ENCODE measurements around the gene TYW1B.
"Not testable (repeated sequence)": the region's sequence is repeated elsewhere in the genome, so short reads cannot be mapped to it uniquely, and the experiment has no call there.

Gene TYW1B, protein sequence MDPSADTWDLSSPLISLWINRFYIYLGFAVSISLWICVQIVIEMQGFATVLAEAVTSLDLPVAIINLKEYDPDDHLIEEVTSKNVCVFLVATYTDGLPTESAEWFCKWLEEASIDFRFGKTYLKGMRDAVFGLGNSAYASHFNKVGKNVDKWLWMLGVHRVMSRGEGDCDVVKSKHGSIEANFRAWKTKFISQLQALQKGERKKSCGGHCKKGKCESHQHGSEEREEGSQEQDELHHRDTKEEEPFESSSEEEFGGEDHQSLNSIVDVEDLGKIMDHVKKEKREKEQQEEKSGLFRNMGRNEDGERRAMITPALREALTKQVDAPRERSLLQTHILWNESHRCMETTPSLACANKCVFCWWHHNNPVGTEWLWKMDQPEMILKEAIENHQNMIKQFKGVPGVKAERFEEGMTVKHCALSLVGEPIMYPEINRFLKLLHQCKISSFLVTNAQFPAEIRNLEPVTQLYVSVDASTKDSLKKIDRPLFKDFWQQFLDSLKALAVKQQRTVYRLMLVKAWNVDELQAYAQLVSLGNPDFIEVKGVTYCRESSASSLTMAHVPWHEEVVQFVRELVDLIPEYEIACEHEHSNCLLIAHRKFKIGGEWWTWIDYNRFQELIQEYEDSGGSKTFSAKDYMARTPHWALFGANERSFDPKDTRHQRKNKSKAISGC

DNA sequence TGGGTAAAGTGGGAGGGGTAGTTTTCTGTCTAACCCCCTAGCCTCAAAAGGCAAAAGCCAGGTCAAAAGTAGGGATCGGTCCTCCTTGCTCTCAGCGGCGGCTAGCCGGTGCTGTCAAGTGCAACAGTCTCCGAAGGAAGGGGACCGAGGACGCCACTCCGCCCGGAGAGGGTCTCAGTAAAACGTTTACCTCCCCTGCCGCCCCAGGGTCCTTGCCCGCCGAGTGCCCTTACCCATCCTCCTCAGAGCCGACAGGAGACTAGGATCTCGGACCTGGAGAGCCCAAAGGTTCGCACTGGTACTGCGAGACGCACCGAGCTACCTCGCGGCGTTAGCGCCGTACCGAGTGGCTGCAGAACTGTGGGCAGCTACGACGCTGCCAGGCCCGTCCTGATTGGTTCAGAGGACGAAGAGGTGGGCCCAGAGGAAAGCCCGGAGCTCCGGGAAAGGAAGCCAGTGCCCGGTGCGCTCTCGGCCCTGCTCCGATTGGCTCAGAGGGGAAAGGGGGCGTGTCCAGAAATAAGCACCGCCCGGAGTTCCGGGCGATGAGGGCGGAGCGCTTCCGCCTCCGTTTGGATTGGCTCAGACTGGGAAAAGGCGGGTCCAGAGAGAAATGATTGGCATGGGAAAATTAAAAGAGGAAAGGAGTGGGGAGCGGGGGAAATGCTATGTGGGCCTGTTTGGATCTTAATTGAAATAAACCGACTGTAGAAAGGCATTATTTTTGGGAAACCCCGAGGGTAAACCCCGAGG, at the start of gene TYW1B:
Gene TYW1B, minus strand, starts transcription at position 362 of the 753 bp plus-strand sequence. Its CDS starts 125 bp downstream, at position 237.
- H3K9me3 ChIP-seq; intact Hi-C loops (cut with DNase I; ENCODE audit: low total_unique reads); H3K27me3 ChIP-seq: not testable (repeated sequence)
- TF ChIP-seq, protein P1, sequence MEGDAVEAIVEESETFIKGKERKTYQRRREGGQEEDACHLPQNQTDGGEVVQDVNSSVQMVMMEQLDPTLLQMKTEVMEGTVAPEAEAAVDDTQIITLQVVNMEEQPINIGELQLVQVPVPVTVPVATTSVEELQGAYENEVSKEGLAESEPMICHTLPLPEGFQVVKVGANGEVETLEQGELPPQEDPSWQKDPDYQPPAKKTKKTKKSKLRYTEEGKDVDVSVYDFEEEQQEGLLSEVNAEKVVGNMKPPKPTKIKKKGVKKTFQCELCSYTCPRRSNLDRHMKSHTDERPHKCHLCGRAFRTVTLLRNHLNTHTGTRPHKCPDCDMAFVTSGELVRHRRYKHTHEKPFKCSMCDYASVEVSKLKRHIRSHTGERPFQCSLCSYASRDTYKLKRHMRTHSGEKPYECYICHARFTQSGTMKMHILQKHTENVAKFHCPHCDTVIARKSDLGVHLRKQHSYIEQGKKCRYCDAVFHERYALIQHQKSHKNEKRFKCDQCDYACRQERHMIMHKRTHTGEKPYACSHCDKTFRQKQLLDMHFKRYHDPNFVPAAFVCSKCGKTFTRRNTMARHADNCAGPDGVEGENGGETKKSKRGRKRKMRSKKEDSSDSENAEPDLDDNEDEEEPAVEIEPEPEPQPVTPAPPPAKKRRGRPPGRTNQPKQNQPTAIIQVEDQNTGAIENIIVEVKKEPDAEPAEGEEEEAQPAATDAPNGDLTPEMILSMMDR (IDR thresholded peaks at IDR 0.05): peak; percentile 7 to 35
- Histone ChIP-seq H3K4me1 (peaks cover 0 to 43% (median 23%) of the 10 kb centered on the region in 4 donors), H3K36me3 (peaks cover 21% of the 10 kb centered on the region in 3 donors), H3K4me3 (peak within 1 kb of the TSS; percentile 69 to 79), H3K27ac (peak within 1 kb of the TSS; percentile 94 to 95)
- DNase-seq: peak; percentile 97 to 99

DNA sequence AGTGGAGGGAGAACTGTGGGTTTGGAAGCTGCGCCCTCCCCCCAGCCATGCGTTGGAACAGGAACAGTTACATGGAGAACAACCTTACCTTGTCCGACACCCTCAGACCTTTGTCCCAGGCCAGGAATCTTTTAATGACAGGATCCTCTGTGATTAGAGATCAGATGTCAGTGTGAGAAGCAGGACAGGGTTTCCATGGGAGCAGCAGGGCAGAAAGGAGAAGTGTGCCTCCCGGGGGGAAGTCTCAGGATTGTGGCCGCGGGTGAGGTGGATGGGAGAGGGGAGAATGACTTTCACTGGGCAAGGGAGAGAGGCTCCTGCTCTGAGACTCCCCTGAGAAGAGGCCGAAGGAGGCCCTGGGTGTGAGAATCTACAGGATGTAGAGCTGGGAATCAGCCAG, 39.6 kb upstream of the TYW1B start:
- H3K27ac ChIP-seq; intact Hi-C loops (cut with DNase I; ENCODE audit: low total_unique reads); H3K9me3 ChIP-seq; H3K4me3 ChIP-seq; H3K4me1 ChIP-seq; DNase-seq; H3K27me3 ChIP-seq; H3K36me3 ChIP-seq: not testable (repeated sequence)

DNA sequence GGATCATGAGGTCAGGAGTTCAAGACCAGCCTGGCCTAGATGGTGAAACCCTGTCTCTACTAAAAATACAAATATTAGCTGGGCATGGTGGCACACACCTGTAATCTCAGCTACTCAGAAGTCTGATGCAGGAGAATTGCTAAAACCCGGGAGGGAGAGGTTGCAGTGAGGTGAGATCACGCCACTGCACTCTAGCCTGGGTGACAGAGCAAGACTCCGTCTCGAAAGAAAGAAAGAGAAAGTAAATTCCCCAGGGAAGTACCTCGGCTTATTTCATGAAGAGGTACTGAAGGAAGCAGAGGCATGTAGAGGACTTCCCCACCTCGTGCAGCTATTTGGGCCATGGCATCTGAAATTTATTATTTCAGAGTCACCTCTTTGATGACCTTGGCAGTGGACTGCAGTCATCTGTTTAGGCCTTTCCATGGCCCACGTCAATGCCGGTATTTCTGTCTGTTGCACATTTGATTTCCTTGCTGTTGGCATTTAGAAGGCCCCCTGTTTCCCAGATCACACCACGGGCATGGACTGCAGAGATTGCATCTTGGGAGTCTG, 30.9 kb upstream of the TYW1B start:
- H3K27me3 ChIP-seq; H3K4me3 ChIP-seq; H3K4me1 ChIP-seq; H3K36me3 ChIP-seq; H3K27ac ChIP-seq; DNase-seq; H3K9me3 ChIP-seq; intact Hi-C loops (cut with DNase I; ENCODE audit: low total_unique reads): not testable (repeated sequence)

DNA sequence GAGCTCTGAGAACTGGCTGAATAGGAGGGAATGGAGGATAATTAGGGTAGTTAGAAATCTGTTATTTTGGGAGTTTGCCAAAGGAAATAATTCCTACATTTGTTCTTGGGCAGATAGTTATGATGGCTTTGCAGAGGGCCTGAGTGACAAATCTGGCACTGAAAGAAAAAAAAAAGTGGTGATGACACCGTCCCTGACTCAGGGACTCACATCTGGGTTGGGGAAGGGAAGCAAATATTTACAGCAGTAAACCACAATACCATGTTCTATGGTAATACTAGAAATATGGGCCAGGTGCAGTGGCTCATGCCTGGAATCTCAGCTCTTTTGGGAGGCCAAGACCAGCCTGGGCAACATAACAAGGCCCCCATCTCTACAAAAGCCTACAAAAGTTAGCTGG, 29.9 kb upstream of the TYW1B start:
- H3K27ac ChIP-seq; H3K36me3 ChIP-seq; DNase-seq; H3K9me3 ChIP-seq; H3K4me1 ChIP-seq; intact Hi-C loops (cut with DNase I; ENCODE audit: low total_unique reads); H3K4me3 ChIP-seq; H3K27me3 ChIP-seq: not testable (repeated sequence)

DNA sequence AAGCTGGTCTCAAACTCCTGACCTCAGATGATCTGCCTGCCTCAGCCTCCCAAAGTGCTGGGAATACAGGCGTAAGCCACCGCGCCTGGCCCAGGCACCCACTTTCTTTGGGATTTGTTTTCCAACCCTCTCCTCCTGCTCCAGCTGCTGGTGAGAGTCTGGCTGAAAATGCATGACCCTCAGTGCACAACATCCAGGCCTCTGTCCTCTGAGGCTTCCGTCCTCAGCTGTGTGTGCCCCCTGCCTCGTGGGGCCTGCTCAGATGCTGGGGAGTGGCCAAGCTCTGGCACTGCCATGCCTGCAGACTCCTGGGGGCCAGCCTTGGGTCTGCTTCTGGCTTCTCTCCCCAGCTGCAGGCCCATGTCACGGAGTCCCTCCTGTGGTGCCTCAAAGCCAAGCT, 27.3 kb upstream of the TYW1B start:
- H3K36me3 ChIP-seq; H3K27ac ChIP-seq; H3K9me3 ChIP-seq; H3K4me3 ChIP-seq; intact Hi-C loops (cut with DNase I; ENCODE audit: low total_unique reads); H3K4me1 ChIP-seq; H3K27me3 ChIP-seq: not testable (repeated sequence)
- peak in 1 of 2 donors; percentile 16 for DNase-seq

DNA sequence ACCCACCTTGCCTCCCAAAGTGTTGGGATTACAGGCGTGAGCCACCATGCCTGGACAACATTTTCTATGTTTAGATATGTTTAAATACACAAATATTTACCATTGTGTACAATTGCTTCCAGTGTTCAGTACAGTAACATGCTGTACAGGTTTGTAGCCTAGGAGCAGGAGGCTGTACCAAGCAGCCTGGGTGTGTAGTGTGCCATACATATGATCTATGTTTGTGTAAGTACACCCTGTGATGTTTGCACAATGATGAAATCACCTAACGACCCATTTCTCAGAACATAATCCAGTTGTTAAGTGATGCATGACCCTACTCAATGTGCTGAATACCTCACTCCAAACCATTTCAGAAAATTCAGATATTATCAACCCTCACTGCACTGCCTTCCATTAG, 24.9 kb upstream of the TYW1B start:
- H3K9me3 ChIP-seq; DNase-seq; H3K4me3 ChIP-seq; H3K36me3 ChIP-seq; H3K27ac ChIP-seq; intact Hi-C loops (cut with DNase I; ENCODE audit: low total_unique reads); H3K4me1 ChIP-seq; H3K27me3 ChIP-seq: not testable (repeated sequence)

DNA sequence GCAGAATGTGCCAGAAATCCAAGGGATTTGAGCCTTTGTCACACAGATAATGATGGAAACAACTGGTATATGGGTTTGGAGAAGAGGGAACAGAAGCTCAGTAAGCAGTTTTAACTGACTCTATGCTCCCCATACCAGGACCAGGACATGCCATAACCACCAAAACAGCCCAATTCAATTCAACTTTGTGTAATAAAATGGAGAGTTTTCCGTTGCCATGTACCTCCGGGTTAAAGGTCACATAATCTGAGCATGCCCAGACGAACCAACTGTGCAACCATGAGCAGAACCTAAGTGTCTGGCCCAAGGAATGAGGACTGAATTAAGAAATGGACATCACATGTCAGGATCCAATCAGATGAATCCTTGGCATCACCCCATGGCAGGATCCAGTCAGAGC, 22.7 kb upstream of the TYW1B start:
- H3K27ac ChIP-seq; DNase-seq; H3K4me1 ChIP-seq; H3K27me3 ChIP-seq; H3K36me3 ChIP-seq; H3K4me3 ChIP-seq; intact Hi-C loops (cut with DNase I; ENCODE audit: low total_unique reads); H3K9me3 ChIP-seq: not testable (repeated sequence)

DNA sequence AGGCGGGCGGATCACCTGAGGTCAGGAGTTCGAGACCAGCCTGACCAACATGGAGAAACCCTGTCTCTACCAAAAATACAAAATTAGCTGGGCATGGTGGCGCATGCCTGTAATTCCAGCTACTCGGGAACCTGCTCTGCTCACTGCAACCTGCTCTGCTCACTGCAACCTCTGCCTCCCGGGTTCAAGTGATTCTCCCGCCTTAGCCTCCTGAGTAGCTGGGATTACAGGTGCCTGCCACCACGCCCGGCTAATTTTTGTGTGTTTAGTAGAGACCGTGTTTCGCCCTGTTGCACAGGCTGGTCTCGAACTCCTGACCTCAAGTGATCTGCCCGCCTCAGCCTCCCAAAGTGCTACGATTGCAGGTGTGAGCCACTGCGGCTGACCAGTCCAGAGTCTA, 16.1 kb upstream of the TYW1B start:
- H3K4me1 ChIP-seq; H3K9me3 ChIP-seq; intact Hi-C loops (cut with DNase I; ENCODE audit: low total_unique reads); H3K4me3 ChIP-seq; H3K27me3 ChIP-seq; H3K36me3 ChIP-seq; H3K27ac ChIP-seq: not testable (repeated sequence)
- DNase-seq: peak in 1 of 2 donors; percentile 31

DNA sequence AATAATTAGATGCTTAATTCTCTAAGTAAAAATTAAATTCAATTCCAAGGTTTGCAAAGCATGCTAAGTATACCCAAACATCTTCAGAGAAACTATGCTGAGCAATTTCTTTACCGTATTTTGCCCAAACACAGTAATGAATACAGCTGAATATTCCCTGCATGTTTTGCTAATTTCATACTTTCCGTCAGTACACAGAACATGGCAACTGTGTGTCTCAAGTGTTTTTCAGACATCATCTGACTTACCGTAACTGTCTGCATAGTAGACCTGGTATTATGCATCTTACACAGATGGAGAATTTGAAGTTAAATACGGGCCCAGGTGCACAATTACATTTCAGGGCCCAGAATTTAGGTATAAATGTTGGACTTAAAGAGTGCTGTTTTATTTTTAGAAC, 15.2 kb upstream of the TYW1B start:
- H3K4me1 ChIP-seq; intact Hi-C loops (cut with DNase I; ENCODE audit: low total_unique reads); H3K27ac ChIP-seq; DNase-seq; H3K4me3 ChIP-seq; H3K27me3 ChIP-seq; H3K9me3 ChIP-seq: not testable (repeated sequence)
- H3K36me3 ChIP-seq: peaks cover 7 to 14% (median 13%) of the 10 kb centered on the region in 3 donors

DNA sequence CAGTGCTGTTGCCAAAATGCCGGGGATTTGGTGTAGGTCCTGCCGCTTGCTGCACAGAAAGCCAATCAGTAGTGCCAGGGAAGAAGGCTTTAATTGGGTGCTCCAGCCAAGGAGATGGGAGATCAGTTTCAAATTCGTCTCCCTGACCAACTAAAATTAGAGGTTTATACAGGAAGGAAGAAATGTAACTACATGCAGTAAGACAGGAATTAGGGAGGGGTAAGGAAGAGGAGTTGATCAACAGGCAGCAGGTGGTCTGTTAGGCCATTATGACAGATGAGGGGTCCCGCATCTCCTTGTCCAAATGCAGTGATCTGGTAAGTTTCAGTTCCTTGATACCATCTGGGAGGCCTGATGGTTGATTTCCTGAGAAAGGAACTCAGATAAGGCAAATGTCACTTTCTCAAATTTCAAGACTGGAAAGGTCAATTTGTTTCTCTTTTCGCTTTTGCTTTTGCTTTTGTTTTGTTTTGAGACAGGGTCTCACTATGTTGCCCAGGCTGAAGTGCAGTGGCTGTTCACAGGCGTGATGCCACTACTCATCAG, 13.0 kb upstream of the TYW1B start:
- not testable (repeated sequence) for DNase-seq

DNA sequence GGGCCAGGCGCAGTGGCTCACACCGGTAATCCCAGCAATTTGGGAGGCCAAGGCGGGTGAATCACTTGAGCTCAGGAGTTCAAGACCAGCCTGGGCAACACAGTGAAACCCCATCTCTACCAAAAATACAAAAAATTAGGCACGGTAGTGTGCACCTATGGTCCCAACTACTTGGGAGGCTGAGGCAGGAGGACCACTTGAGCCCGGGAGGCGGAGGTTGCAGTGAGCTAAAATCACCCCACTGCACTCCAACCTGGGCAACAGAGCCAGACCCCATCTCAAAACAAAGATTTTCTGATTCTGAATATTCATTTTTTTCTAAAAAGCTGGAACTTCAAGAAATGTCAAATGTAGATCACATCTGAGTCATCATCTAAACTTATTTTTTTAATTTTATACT, 10.3 kb upstream of the TYW1B start:
- peaks cover 43 to 58% (median 57%) of the 10 kb centered on the region in 3 donors for H3K36me3 ChIP-seq
- H3K9me3 ChIP-seq; intact Hi-C loops (cut with DNase I; ENCODE audit: low total_unique reads); H3K27ac ChIP-seq; H3K4me1 ChIP-seq; DNase-seq; H3K27me3 ChIP-seq; H3K4me3 ChIP-seq: not testable (repeated sequence)

More for the DNA sequence above, 13.0 kb upstream of the TYW1B start:
- H3K27ac ChIP-seq; H3K4me1 ChIP-seq; intact Hi-C loops (cut with DNase I; ENCODE audit: low total_unique reads); H3K27me3 ChIP-seq; H3K4me3 ChIP-seq; H3K9me3 ChIP-seq: not testable (repeated sequence)
- H3K36me3 ChIP-seq: peaks cover 20 to 34% (median 34%) of the 10 kb centered on the region in 3 donors

DNA sequence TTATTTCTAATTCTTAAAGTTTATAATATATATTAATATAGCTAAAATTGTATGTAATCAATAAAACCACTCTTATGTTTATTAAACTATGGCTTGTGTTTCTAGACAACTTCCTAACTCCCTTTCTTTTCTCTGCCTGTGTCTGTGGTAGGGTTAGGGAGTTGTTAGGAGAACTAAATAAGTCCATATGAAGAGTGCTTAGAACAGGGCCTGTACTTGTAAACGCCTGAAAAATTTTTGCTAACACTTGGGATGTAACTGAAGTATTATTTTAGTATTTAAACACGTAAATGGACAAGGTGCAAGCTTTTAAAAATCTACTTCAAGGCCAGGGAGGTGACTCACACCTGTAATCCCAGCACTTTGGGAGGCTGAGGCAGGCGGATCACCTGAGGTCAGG, 9.3 kb upstream of the TYW1B start:
- H3K9me3 ChIP-seq; H3K27ac ChIP-seq; intact Hi-C loops (cut with DNase I; ENCODE audit: low total_unique reads); H3K27me3 ChIP-seq; DNase-seq; H3K4me3 ChIP-seq: not testable (repeated sequence)
- Histone ChIP-seq H3K4me1 (peaks cover 0 to 11% (median under 1%) of the 10 kb centered on the region in 4 donors), H3K36me3 (peaks cover 53 to 68% (median 67%) of the 10 kb centered on the region in 3 donors)

Measured in tibial artery (tissue), 4 donors.